ENCODE data around the gene CCDC27. TPM values are rescaled to one million over a fixed set of nuclear protein-coding genes. Genes with fewer than 3 reads are reported as not detected.
"Not testable (repeated sequence)": the region's sequence is repeated elsewhere in the genome, so short reads cannot be mapped to it uniquely, and the experiment has no call there.

Gene CCDC27
- total RNA-seq, 1 donor from 2014 or later: not detected

GRCh38 chr1:3718764-3719163, 33.5 kb upstream of the CCDC27 start:
- no peak for TF ChIP-seq CTCF (IDR thresholded peaks at IDR 0.05; ENCODE audit: unreplicated experiment)
- no peak overlapping the region for H3K4me3 Mint-ChIP-seq (ENCODE audit: low read depth)
- H3K27me3 Mint-ChIP-seq: peaks cover 24% of the 10 kb centered on the region
- H3K27ac Mint-ChIP-seq: no peak overlapping the region
- no peaks in the 10 kb centered on the region for H3K9me3 Mint-ChIP-seq (ENCODE audit: low read depth)
- no peak for DNase-seq (ENCODE audit: low spot score, unreplicated experiment)
- H3K36me3 Mint-ChIP-seq (ENCODE audit: insufficient read depth): no peaks in the 10 kb centered on the region
- no peaks in the 10 kb centered on the region for H3K4me1 Mint-ChIP-seq (ENCODE audit: low read depth)

GRCh38 chr1:3721955-3722465, 30.2 kb upstream of the CCDC27 start:
- Mint-ChIP-seq H3K27me3 (peaks cover 20% of the 10 kb centered on the region), H3K4me1 (ENCODE audit: low read depth) (no peaks in the 10 kb centered on the region)

GRCh38 chr1:3722846-3723245, 29.4 kb upstream of the CCDC27 start:
- no peak for TF ChIP-seq CTCF (IDR thresholded peaks at IDR 0.05; ENCODE audit: unreplicated experiment)
- peaks cover 20% of the 10 kb centered on the region for H3K27me3 Mint-ChIP-seq
- no peak overlapping the region for H3K27ac Mint-ChIP-seq
- no peak for DNase-seq (ENCODE audit: low spot score, unreplicated experiment)
- H3K4me3 Mint-ChIP-seq (ENCODE audit: low read depth): no peak overlapping the region
- H3K4me1 Mint-ChIP-seq (ENCODE audit: low read depth): no peaks in the 10 kb centered on the region
- H3K9me3 Mint-ChIP-seq (ENCODE audit: low read depth): no peaks in the 10 kb centered on the region
- no peaks in the 10 kb centered on the region for H3K36me3 Mint-ChIP-seq (ENCODE audit: insufficient read depth)

More at GRCh38 chr1:3721955-3722465, 30.2 kb upstream of the CCDC27 start:
- DNase-seq (ENCODE audit: low spot score, unreplicated experiment): no peak
- no peak for TF ChIP-seq CTCF (IDR thresholded peaks at IDR 0.05; ENCODE audit: unreplicated experiment)
- Mint-ChIP-seq H3K27ac (peak overlapping the region; percentile 16), H3K9me3 (ENCODE audit: low read depth) (no peaks in the 10 kb centered on the region), H3K36me3 (ENCODE audit: insufficient read depth) (no peaks in the 10 kb centered on the region), H3K4me3 (ENCODE audit: low read depth) (no peak overlapping the region)

DNA sequence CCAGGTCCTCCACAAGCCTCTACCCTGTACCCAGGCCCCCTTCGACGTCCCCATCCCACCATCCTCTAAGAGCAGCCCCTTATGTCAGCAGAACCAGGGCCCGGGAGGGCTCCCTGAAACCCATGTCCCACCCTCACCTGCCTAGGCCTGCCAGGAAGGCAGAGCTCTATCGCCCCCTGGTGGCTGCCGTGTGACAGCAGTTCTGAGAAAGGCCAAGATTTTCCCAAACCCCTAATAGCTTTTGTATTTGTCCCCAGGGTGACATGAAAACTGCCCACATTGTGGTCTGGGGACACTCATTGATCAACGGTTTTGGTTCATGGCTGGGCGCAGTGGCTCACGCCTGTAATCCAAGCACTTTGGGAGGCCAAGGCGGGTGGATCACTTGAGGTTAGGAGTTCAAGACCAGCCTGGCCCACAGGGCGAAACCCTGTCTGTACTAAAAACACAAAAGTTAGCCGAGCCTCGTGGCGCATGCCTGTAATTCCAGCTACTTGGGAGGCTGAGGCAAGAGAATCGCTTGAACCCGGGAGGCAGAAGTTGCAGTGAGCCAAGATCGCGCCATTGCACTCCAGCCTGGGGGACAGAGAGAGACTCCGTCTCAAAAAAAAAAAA, 27.7 kb upstream of the CCDC27 start:
- DNase-seq (ENCODE audit: low spot score, unreplicated experiment): peak; percentile 85
- H3K4me1 Mint-ChIP-seq (ENCODE audit: low read depth); H3K9me3 Mint-ChIP-seq (ENCODE audit: low read depth); H3K4me3 Mint-ChIP-seq (ENCODE audit: low read depth); H3K27ac Mint-ChIP-seq; H3K36me3 Mint-ChIP-seq (ENCODE audit: insufficient read depth): not testable (repeated sequence)
- peaks cover 24% of the 10 kb centered on the region for H3K27me3 Mint-ChIP-seq
- peak; percentile 96 for TF ChIP-seq CTCF (IDR thresholded peaks at IDR 0.05; ENCODE audit: unreplicated experiment)

DNA sequence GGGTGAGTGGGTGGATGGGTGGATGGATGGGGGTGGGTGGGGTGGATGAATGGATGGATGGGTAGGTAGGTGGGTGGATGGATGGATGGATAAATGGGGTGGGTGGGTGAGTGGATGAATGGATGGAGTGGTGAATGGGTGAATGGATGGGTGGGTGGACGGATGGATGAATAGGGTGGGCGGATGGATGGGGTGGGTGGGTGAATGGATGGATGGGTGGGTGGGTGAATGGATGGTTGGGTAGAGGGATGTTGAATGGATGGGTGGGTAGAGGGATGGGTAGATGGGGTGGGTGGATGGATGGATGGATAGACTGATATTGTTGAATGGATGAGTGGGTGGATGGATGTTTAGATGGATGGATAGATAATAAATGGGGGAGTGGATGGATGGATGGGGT, 26.9 kb upstream of the CCDC27 start:
- H3K36me3 Mint-ChIP-seq (ENCODE audit: insufficient read depth): no peaks in the 10 kb centered on the region
- peaks cover 19% of the 10 kb centered on the region for H3K27me3 Mint-ChIP-seq
- no peak overlapping the region for H3K4me3 Mint-ChIP-seq (ENCODE audit: low read depth)
- no peaks in the 10 kb centered on the region for H3K4me1 Mint-ChIP-seq (ENCODE audit: low read depth)
- no peak for TF ChIP-seq CTCF (IDR thresholded peaks at IDR 0.05; ENCODE audit: unreplicated experiment)
- no peak overlapping the region for H3K27ac Mint-ChIP-seq
- no peak for DNase-seq (ENCODE audit: low spot score, unreplicated experiment)
- H3K9me3 Mint-ChIP-seq (ENCODE audit: low read depth): no peaks in the 10 kb centered on the region

Data from progenitor cell of endocrine pancreas (in vitro differentiated cells).